NCI-H2107 treated with DMSO at 0.1 percent for 48 hours (cell line): ENCODE results near the gene ADAMTS12.

Experiments used
- DNase-seq: peaks from one replicate; lab custom pipeline; 2025; ENCODE audit not compliant: unreplicated experiment; lab: John Stamatoyannopoulos, UW

Gene ADAMTS12

DNA sequence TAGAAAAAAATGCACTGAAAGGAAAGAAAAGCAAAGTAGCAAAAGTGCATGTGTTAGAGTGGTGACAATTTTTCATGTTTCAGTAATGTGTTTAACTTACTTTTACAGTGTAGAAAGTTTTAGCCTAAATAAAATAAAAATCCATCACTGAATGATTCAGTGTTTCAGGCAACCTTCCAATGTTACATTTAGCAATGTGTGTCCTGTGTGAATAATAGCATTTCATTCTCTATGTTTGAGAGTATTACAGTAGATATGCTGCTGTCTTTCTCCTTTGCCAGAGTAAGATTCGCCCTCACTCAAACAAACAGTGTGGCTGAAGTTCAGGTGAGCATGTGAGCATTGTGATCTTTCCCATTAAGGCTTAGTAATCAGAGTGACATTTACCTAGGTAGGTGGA, 279.9 kb downstream of the ADAMTS12 start:
- DNase-seq, result no peak

DNA sequence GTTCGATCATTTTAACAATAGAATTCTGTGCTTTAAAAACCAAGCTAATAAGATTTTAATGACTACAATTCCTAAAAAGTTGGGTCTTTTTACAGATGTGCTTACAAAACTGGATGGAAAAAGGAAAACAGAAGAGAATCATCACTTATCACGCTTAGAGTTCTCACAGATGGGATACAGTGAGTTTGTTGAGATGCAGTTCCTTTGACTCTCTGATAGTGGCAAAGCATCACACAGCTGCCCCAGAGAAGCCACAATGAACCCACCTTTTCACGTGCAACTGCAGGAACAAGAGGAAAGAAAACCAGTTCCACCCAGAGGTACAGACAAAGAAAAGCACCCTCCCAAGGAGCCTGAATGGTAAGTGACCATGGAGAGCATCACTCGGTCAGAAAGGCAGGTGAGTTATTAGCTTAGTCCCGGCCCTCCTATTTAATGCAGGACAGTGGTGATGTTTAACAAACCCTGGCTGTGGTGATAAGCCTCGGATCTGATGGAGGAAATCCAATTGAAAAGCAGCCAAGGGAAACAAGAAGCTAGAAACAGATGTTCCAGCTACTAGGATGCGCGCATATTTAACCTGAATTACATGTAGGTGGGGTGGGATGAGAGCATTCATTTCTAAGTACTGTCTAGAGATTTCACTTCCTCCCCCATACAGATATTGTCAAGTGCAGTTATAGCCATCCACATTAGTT, 283.3 kb downstream of the ADAMTS12 start:
- no peak for DNase-seq

DNA sequence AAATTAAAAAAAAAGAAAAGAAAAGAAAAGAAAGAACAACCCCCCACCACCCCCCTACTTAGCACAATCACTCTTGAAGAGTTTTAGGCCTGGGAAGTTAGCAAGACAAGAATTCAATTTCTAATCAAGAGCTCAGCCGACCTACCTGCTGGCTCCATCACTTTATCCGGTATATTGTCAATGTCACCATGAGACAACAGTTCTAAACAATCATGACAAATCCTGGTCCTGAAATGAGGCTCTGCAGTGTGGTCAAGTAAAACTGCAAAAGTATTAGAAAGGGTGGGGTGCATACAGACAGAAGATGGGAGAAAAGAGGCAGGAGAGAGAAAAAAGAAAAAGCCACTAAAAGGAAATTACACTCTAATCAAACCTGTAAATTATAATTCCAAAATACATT, 287.3 kb downstream of the ADAMTS12 start:
- DNase-seq, result no peak

DNA sequence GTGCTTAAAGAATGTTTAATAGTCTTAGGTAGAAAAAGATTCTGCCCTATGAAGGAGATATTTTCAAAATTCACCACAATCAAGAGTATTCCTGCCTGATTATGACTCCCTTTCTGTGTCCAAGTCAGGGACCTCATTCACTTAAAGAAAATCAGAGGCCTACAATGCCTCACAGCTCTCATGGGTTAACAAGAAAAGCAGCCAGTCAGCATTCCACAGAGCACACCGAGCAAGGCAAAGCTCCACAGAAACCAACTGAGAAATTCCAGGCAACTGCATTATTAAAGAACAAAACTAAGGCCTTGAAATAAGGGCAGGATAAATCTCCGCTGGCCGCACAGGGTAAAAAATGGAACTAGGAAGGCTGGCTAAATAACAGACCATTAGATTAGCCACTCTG, 289.9 kb downstream of the ADAMTS12 start:
- no peak for DNase-seq

DNA sequence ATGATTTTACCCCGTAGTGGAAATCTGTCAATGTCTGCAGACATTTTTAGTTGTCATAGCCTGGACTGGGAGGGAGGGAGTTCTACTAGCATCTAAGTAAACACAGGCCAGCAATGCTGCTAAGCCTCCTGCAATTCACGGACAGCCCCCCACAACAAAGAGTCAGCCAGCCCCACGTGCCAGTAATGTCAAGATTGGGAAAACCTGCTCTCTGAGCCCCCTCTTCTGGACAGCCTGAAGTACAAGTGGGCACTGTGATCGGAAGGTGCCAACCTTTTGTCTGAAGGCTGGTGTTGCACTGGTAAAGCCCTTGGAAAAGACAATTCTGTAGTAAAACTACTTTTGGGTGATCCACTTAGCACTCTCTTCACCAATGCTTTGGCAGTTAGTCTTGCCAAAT, 296.5 kb downstream of the ADAMTS12 start:
- no peak for DNase-seq

DNA sequence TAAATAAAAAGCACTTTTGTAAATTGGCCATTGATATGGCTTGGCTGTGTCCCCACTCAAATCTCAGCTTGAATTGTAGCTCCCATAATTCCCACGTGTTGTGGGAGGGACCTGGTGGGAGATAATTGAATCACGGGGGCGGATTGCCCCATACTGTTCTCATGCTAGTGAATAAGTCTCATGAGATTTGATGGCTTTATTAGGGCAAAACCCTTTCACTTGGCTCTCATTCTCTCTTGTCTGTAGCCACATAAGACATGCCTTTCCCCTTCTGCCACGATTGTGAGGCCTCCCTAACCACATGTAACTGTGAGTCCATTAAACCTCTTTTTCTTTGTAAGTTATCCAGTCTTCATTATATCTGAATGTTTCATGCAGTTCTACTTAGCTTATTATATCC, 297.8 kb downstream of the ADAMTS12 start:
- no peak for DNase-seq

DNA sequence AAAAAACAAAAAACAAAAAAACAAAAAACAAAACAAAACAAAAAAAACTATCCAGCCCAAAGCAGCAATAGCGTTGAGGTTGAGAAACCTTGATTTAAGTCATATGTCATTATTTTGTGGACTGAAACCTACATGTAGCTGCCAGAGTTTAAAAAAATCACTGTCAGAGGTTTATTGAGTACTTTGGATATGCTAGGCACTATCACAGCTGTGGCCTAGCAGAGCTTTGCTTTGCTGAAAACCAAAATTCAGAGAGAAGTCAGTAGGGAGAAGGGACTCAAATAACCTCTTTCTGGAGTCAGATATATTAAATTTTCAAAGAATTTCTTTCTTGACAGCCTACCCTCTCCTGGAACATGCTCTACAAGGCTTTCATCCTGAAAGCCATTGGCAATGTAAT, 299.5 kb downstream of the ADAMTS12 start:
- no peak for DNase-seq

DNA sequence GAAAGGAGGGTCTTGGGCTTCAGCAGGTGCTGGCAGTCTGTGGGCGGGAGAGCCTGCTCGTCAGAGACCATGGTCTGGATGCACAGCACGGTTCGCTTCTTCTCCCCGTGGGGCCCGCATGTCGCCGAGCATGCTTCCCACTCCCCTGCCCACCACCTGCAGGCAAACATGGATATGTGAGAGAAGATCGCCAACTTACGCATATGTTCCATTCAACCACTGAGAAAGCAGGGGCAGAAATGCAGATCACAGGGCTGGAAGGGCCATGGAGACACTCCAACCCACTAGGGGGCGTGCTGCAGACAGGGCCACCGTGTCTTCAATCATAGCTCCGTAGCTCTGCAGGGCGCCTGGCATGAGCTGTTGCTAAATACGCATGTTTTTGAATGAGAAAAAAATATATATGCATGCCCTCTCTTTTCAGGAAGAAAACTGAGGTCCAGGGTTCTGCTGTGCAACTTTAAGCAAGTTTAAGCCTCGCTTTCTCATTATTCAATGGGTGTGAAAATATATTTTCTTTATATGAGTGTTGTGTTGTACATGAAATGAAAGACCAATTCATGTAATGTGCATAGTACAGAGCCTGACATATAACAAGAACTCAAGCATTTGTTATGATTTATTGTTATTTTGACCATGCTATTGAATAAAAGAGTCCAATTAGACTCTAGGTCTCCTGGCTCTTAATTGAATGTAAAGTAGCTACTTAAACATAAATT, 303.0 kb downstream of the ADAMTS12 start:
- peak; percentile 19 for DNase-seq

DNA sequence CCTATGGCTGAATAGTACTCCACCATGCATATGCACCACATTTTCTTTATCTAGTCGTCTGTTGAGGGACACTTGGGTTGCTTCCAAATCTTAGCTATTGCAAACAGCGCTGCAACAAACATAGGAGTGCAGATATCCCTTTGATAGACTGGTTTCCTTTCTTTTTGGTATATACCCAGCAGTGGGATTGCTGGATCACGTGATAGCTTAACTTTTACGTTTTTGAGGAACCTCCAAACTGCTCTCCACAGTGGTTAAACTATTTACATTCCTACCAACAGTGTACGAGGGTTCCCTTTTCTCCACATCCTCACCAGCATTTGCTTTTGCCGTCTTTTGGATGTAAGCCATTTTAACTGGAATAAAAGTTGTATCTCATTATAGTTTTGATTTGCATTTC, 308.5 kb downstream of the ADAMTS12 start:
- no peak for DNase-seq

DNA sequence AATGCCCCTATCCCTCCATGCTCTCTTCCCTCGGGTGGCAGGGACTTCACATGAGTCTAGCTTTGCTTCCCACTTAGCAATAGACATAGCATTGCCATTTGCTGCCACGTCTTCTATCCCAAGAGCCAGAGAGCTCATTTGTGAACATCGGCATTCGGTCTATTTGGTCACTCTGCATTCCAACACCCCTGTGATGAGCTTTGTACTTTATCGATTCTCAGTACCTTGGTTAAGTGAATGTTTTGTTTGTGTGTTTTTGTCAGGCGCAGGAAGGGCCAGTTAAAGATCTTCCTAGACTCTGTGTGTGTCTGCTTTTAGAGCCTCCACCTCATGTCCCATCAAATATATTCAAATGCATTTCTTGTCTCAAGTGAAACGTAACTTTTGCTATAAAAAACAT, 309.4 kb downstream of the ADAMTS12 start:
- DNase-seq, result no peak

DNA sequence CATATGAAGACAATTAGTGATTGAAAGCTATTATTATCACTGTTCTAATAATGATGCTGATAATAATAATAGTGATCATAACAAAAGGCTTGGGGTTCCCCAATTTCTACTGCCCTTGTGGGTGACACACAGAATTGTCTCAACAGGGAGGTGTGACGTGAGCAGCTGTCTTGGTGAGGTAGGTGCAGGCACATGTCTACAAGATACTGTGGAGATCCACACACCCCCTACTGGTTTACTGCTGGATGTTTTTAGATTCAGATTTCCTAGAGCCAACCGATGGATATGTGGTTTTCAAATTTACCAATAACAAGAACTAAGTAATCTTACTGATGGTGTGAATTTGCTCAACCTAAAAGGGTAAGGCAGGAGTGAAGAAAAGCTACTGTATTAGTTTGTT, 312.0 kb downstream of the ADAMTS12 start:
- DNase-seq, result no peak

DNA sequence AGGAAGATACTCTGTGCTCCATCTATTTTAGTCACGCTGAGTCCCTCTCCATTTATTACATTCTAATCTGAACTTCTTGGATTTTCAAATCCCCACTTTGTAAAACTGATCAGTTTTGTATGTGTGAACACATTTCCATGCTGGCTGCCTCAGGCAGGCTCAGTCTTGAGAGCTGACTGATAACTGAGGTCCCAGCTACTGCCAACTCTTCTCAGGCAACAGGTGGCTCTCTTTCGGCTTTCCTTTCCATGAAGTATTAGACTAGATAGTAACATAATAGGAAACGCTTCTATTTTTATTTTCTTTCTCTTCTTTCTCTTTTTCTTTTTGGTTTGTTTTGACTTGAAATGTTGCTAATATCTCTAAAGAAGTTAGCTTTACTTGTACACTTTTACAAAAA, 312.6 kb downstream of the ADAMTS12 start:
- no peak for DNase-seq

DNA sequence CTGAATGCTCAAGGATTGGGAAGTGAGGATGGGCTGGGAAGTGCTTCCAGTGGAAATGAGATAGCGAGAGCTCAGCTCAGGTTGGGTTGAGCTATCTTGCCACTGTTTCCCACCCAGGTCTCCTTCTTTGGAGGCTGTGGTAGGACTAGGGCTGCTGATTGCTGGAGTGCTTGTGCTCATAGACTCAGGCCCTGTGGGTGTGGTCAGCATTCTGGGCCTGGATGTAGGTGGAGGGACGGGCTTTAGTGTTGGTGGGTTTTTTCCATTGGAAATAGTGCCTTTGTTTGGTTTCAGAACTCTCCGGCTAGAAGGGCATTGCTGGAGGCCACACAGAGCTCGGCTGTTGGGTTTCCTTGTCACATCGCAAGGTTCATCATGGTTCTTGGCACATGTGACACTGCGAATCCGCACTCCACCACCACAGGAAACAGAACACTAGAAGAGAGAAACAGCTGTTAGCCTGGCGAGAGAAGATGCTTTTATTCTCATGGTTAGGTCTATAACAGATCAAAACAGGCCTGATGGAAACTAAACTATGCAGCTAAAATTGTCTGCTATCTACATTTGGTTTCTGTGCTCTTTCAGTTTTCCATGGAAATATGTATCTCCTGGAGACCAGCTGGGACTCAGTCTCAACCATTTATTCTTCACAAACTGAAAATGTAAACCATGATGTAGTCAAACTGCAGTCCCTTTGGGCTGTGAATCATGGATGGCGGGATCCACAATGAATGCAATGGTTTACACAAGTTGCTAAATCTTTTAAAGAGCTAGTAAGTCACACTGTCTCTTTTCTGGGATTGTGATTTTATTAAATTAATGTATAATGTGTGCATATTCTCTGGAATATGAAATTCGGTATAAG, 314.8 kb downstream of the ADAMTS12 start:
- no peak for DNase-seq

DNA sequence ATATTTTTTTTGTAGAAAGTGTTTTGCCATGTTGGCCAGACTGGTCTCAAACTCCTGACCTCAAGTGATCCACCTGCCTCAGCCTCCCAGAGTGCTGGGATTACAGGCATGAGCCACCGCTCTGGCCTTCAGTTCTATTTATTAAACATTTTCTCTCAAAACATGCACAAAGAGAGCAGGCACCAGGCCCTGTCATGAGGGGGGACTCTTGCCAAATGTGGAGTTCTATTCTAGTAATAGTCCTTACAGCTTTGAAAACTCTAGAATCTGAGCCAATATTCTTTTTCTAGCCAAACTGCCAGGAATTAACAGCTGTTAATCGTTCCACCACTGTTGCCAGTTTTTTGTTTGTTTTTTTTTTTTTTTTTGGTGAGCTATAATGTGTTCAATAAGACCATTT, 326.5 kb downstream of the ADAMTS12 start:
- no peak for DNase-seq

DNA sequence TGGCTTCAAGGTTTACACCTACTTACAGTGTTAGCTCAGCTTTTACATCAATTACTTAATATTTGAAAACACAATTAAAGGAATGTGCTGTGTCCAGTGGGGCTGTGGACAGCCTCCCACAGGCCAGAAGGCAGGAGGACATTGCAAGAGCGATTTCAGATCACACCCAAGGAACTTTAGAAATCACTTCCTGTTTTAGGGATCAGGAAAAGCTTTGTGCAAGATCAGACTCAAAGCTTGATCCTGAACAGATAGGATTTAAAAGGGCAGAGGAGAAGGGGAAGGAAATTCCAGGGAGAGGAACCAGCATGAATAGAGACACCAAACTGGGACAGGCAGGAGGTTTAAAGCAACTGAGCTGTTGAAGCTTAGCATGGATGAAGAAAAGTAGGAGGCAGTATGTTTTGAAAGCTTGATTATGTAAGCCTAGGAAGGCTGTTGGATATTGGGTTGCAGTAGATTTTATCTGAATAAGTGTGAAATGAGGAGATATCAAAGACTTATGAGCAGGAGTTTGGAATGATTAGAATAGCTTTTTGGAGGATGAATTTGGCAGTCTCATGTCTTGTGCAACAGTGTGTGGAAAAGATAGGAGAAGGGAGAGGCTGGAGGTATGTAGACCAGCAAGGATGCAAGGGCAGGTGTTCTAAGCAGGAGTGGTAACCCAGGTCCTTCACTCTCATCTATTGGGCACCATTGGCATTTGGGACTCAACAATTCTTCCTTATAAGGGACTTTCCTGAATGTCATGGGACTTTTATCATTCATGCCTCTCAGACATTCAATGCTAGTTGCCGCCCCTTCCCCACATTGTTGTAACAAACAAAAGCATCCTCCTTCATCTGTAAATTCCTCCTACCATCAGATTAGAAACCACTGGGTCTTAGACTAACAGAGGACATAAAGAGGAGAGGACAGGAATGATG, 327.5 kb downstream of the ADAMTS12 start:
- no peak for DNase-seq

DNA sequence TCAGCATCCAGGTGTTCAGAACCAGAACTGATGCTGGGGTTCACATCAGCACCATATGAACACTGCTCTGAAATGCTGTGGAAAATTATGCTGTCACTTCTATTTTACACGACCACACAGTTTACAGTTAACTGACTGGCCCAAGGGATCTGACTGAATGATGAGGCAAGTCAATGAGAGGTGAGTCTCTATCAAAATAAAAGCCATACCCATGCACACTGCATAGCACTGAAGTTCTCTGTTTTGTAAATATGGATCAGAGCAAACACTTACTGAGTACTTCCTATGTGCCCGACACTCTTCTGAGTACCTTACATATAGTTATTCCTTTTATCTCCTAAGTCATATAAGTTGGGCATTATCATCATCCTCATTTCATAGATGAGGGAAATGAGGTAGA, 328.3 kb downstream of the ADAMTS12 start:
- DNase-seq, result no peak

DNA sequence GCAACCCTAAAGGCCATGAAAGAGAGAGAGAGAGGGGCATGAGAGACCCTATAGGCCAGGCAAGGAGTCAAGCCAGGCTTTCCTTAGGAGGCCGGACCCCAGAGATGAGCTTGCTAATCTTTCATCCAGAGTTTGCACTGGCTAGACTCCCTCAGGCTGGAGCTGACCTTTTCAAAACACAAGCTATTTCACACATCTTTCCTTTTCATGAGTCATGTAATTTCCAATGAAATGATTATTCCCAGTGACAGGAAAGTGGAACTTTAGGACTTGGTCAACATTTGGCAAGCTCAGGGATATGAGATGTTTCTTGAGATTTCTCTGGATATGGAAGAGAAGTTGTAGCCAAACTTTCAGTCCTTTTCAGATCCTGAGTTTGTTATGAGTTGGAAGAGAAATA, 333.3 kb downstream of the ADAMTS12 start:
- no peak for DNase-seq

DNA sequence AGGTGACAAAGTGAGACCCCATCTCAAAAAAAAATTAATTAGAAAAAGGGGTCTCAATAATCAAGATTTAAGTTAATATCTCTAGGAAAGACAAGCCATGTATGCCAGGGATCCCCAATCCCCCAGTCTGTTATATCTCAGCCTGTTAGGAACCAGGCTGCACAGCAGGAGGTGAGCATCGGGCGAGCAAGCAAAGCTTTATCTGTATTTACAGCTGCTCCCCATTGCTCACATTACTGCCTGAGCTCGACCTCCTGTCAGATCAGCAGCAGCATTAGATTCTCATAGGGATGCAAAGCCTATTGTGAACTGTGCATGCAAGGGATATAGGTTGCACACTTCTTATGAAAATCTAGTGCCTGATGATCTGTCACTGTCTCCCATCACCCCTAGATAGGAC, 334.2 kb downstream of the ADAMTS12 start:
- DNase-seq, result no peak

DNA sequence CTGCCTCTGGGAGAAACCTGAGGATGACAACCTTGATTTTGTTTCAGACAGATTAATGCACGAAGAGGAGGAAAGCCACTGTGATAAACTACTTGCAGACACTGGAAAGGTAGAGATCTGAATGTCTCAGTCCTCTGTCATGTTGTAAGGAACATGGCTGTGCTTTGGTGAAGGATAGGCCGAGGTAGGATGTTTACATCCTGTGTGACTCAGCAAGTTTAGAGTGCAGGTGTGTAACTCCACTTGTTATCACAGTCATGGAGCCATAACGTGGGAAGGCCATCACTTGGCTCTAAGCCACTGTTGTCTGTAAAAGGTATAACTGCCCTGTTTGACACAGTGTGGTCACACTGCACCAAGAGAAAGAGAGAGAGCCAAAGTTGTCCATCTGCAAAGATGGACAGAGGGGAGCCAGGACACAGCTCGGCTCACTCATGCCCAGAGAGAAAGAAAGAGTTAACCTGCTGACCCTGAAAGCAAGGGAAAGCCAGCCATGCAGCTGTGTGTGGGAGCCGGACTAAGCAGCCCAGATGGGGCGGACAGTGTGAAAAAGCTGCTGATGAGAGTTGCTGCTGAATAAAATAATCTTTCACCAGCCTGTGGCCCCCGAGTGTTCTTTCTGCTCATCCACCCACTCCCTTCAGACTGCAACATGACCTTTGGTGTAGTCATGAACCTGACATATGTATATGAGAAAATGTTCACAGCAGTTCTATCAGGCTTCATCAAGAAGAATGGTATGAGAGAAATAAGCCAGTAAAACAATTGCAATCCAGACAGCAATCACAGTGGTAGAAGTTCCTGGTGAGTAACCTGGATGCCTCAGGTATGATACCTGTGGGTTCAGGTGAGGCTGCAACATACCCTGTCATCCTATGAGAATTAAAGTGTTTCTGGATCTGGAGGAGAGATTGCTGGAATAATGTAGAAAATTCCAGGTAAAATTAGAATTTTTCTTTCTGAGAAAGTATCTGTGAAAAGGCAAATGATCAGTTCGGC, 335.2 kb downstream of the ADAMTS12 start:
- no peak for DNase-seq
